Measurements from ENCODE around the gene BTBD9.

The BTBD9 gene

DNA sequence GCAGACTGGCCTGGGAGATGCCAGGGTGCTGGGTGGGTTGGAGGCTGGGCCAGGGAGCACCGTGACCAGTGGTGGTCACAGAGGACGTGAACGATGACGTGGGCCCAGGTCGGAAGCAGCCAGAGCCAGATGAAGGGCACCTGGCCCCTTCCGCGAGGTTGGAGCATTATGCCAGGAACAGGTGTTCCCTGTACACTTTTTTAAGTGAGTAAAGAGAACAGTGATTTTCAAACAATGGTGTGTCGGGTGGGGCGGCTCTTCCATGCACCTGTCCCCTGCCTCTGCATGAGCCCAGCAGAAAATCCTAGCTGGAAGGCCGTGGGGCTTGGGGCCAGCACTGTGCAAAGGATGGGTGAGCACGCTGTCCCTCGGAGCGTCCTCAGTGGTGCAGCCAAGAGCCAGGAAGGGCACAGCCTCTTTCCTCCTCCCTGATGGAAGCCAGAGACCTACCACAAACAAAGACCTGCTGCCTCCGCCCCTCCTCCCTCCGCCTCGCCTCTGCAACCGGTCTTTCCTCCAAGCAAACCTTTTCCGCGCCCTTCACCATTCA is 469.7 kb downstream of the BTBD9 start:
- no peak overlapping the region for H3K4me3 ChIP-seq (replicated peaks; ENCODE audit: low read depth, low read length)
- TF ChIP-seq, protein P1, sequence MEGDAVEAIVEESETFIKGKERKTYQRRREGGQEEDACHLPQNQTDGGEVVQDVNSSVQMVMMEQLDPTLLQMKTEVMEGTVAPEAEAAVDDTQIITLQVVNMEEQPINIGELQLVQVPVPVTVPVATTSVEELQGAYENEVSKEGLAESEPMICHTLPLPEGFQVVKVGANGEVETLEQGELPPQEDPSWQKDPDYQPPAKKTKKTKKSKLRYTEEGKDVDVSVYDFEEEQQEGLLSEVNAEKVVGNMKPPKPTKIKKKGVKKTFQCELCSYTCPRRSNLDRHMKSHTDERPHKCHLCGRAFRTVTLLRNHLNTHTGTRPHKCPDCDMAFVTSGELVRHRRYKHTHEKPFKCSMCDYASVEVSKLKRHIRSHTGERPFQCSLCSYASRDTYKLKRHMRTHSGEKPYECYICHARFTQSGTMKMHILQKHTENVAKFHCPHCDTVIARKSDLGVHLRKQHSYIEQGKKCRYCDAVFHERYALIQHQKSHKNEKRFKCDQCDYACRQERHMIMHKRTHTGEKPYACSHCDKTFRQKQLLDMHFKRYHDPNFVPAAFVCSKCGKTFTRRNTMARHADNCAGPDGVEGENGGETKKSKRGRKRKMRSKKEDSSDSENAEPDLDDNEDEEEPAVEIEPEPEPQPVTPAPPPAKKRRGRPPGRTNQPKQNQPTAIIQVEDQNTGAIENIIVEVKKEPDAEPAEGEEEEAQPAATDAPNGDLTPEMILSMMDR (IDR thresholded peaks at IDR 0.05; ENCODE audit: low read depth, low read length, missing control alignments), result no peak
- DNase-seq (ENCODE audit: extremely low read depth, low read depth), result no peak

DNA sequence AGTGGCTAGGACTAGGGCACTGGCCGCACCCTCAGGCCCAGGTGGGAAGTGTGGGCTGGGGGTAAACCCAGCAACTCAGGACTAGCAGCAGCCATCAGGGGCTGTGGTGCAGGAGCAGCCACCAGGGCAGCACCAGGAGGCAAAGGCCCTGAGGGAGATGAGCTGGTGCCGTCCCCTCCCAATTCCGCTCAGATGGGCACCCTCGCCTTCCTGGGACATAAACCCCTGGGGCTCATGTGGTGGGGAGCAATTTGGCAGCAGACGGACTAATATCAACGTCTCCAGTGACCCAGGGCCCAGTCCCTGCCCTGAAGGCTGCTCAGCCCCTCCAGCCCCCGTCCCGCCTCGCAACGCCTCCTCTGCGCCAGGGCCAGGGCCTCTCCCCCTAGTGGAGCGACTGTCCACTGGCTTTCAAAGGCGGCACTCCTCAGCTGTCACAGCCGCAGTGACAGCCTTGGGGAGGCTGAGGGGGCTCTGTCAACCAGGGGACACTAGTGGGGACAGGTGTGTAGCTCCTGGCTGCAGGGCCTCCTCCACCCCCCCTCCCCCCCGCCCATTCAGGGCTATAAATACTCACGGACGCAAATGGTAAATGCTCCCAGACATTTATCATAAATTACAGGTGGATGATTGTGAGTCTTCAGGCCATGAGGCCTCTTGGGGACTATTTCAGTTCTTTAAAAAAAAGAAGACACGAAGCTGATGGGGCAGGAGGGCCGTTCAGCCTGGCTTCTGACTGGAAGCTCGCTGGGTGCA is 470.3 kb downstream of the BTBD9 start:
- TF ChIP-seq, protein P1 (IDR thresholded peaks at IDR 0.05; ENCODE audit: low read depth, low read length, missing control alignments), result no peak
- DNase-seq (ENCODE audit: extremely low read depth, low read depth), result no peak
- no peak overlapping the region for H3K4me3 ChIP-seq (replicated peaks; ENCODE audit: low read depth, low read length)

DNA sequence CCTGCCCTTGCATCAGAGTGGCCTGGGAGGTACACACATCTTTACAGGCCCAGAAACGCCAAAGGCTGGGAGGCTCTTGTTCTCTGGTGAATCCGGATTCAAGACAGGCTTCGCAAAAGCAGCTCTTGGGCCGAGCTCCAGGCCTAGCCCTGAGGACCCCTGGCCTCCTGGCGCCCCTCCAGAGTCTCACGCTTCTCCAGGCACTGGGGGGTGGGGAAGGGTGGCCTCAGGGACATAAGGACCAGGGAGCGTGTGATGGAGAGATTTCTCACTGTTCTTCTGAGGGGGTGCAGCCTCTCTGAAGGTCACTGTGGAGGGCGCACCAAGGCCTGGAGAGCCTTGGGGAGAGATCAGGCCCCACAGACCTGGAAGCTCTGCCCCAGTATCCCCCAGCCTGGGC is 471.0 kb downstream of the BTBD9 start:
- DNase-seq (ENCODE audit: extremely low read depth, low read depth), result no peak
- H3K4me3 ChIP-seq (replicated peaks; ENCODE audit: low read depth, low read length), result no peak overlapping the region
- TF ChIP-seq, protein P1 (IDR thresholded peaks at IDR 0.05; ENCODE audit: low read depth, low read length, missing control alignments), result no peak

DNA sequence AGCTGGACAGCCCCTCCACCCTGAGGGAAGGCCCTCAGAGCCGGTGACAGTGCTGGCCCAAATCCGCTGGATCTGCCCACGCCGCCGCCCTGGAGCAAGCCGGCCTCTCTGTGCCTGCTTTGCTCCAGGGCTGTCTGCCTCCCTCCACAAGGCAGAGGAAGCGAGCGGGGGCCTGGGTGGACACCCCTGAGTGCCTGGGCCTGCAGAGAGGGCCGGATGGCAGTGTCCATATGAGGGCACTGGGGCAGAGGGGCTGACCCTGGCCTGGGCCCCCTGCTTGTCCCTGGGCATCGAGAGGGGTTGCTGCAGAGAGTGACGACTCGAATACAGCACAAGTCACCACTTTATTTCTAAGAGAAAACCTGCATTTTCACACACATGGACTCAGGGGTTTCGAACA is 471.6 kb downstream of the BTBD9 start:
- DNase-seq (ENCODE audit: extremely low read depth, low read depth), result no peak
- TF ChIP-seq, protein P1 (IDR thresholded peaks at IDR 0.05; ENCODE audit: low read depth, low read length, missing control alignments), result no peak
- no peak overlapping the region for H3K4me3 ChIP-seq (replicated peaks; ENCODE audit: low read depth, low read length)

DNA sequence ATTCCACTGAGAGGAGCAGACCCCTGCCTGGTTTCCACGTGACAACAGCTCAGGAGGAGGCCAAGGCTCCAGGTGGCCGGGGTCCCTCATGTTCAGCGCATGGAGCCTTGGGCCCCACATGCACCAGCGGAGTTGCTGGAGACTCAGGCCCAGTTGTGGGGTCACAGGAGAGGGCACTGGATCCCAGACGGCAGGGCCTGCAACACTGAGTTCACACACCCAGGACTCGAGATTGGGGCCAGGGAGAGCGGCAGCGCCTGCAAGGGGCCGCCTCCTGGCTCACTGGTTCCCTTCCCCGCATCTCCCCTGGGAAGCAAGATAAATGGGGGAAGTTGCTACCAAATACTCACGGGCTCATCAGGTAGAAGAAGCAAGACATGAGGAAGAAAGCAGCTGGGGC is 472.1 kb downstream of the BTBD9 start:
- DNase-seq (ENCODE audit: extremely low read depth, low read depth), result no peak
- TF ChIP-seq, protein P1 (IDR thresholded peaks at IDR 0.05; ENCODE audit: low read depth, low read length, missing control alignments), result no peak

DNA sequence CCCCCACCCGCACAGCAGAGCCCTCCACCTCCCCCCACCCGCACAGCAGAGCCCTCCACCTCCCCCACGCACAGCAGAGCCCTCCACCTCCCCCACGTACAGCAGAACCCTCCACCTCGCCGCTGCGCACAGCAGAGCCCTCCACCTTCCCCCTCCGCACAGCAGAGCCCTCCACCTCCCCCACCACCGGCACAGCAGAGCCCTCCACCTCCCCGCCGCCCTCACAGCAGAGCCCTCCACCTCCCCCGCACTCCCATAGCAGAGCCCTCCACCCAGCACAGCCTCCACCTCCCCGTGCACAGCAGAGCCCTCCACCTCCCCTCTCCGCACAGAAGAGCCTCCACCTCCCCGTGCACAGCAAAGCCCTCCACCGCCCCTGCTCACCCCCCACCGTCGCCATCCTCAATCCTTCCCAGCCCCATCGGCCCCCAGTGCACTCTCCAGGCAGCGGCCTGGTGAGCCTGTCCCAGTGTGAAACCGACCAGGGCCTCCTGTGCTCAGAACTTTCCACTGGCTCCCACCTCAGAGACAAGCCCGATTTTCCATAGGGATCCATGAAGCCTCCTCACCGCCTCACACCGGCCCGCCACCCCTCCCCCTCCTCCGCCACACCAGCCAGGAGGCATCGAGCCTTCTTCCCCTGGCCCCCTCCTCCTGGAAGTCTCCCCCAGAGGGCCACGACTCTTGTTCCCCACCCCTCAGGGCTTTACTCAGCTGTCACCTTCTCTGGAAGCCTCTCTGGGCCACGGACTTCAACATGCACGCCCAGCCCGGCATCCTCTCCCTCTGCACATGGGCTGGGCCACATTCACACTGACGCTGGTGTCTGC is 473.1 kb downstream of the BTBD9 start:
- no peak overlapping the region for H3K4me3 ChIP-seq (replicated peaks; ENCODE audit: low read depth, low read length)
- TF ChIP-seq, protein P1 (IDR thresholded peaks at IDR 0.05; ENCODE audit: low read depth, low read length, missing control alignments), result no peak
- no peak for DNase-seq (ENCODE audit: extremely low read depth, low read depth)

More for the DNA sequence above, 472.1 kb downstream of the BTBD9 start:
- no peak overlapping the region for H3K4me3 ChIP-seq (replicated peaks; ENCODE audit: low read depth, low read length)

Data from HFF-Myc (cell line).